GM18951 (cell line): ENCODE results near the gene ROR2.

Source experiments
- POLR2A ChIP-seq: IDR thresholded peaks from 4 replicates; pipeline ENCODE4 v1.6.1; 2011; ENCODE audit warnings: mild to moderate bottlenecking; ENCODE audit not compliant: insufficient read length, insufficient read depth; ENCODE audit errors: extremely low read depth
- in situ Hi-C: fragments of 300-500 bp; cut with MboI; formaldehyde crosslinking; loops from one replicate; pipeline ENCODE4 v1.12.0; 2022; ENCODE audit warnings: low sequenced_read_pairs, mixed read lengths, inconsistent platforms; ENCODE audit not compliant: unreplicated experiment

Gene ROR2

DNA sequence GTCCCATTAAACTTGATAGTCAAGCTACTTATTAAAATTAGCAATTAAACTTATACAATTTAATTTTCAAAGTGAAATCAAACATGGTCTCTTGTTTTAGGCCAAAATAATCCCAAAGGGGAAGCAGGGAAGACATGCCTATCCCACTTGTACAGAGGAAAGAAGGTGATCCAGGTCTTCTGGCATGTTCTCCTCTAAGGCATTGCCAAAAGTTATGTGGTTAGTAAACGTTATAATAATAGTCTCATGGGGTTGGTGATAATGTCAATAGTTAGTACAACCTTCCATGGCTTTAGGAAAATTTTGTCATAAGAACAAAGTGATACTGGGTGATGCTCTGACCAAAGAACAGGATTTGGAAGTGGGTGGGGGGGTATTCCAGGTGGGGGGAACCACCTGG is 52.8 kb downstream of the ROR2 start:
- TF ChIP-seq POLR2A, result no peak
- in situ Hi-C loops, result no loop called here

DNA sequence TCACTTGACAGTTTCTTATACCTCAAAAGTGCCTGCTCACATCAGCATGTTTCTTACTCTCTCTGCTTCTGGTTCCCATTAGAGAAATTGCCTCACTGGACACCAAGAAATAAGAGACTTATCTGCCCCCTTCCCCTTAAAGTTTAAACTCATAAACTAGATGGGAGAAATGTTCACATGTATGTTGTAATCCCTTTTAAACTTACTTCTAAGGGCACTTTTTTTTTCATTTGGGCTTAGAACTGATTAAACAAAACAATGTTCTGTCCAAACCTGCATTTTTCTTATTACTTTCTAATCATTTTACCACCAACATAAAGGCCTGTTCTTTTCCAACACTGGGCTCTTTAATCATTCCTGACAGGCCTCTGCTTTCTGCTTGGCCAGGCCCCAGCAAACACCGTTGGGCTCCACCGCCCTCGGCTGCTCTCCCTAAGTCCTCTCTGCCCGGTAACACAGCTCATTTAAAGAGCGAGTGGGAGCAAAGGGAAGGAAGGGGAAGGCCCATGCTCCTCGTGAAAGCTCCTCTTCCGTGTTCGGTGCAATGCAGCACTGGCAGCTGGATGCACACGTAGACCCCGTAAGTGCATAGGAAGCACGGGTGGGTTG is 53.4 kb downstream of the ROR2 start:
- in situ Hi-C loops, result no loop called here
- no peak for TF ChIP-seq POLR2A

DNA sequence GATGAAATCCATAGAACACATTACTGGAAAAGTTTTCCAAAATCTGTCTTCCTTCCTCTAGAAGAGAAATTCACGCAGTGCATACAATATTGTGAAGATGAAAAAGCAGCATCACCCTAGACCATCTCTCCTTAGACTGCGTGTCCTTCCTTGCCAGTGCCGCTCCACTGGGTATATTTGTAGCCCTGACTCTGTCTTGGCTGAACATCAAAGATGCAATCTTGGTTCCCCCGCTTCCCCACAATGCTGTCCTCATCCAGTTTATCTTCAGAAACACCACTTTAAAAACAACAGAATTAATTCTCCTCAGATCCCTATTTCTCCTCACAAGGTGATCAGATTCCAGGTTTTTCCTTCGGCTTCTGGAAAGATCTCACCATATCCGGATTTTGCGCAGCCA is 53.9 kb downstream of the ROR2 start:
- no peak for TF ChIP-seq POLR2A
- in situ Hi-C loops, result no loop called here

GRCh38 chr9:91894536-91894935 is 55.5 kb downstream of the ROR2 start:
- in situ Hi-C loops, result no loop called here
- TF ChIP-seq POLR2A, result no peak

GRCh38 chr9:91894023-91894422 is 56.0 kb downstream of the ROR2 start:
- in situ Hi-C loops, result no loop called here
- TF ChIP-seq POLR2A, result no peak

DNA sequence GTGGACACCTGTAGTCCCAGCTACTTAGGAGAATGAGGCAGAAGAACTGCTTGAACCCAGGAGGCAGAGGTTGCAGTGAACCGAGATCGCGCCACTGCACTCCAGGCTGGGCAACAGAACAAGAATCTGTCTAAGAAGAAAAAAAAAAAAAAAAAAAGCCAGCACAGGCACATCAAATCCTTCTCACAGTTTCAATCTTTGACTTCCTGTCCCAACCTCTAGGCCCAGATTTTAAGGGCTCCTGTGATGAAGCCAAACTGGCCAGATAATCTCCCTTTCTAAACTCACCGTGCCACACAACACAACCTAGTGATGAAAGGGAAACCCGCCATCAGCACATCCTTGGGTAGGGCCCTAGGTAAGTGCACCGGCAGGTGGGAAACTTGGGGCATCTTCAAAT is 58.1 kb downstream of the ROR2 start:
- in situ Hi-C loops, result no loop called here

DNA sequence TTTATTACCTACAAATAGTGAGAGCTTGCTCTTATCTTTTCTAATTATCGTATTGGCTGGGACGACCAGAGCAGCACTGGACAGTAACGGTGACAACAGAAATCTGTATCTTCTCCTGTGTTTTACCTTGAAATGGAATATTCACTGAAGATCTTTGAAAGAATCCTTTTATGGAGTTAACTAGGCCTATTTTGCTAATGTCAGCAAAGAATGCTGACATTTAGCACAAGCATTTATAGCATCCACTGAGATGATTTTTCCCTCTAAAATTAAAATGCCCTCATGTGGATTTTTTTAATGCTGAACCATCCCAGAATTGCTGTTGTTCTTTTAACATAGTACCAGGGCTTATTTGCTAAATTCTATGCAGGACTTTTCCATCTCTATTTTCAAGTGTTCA is 59.4 kb downstream of the ROR2 start:
- in situ Hi-C loops, result no loop called here
- no peak for TF ChIP-seq POLR2A

More for the DNA sequence above, 58.1 kb downstream of the ROR2 start:
- no peak for TF ChIP-seq POLR2A

GRCh38 chr9:91889161-91889911 is 60.7 kb downstream of the ROR2 start:
- in situ Hi-C loops, result no loop called here

GRCh38 chr9:91886414-91887076 is 63.5 kb downstream of the ROR2 start:
- TF ChIP-seq POLR2A, result no peak
- in situ Hi-C loops, result no loop called here

More at GRCh38 chr9:91889161-91889911, 60.7 kb downstream of the ROR2 start:
- no peak for TF ChIP-seq POLR2A

DNA sequence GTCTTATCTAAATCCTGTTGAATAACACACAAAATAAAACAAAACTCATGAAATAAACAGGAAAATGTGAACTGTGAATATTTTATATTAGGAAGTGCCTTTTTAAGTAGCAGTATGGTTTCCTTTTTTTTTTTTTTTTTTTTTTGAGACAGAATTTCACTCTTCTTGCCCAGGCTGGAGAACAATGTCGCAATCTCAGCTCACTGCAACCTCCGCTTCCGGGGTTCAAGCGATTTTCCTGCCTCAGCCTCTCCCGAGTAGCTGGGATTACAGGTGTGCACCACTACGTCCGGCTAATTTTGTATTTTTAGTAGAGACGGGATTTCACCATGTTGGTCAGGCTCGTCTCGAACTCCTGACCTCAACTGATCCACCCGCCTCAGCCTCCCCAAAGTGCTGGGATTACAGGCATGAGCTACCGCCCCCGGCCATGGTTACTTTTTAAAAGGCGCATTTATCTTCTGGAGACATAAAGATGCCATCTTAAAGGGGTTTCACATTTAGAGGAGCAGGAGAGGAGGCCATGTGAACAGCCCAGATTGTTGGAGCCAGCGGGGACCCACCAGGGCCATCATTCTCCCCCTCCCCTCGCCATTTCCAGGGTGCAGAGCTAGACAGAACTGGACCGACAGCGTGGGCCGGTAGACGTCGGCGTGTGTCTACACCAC is 64.1 kb downstream of the ROR2 start:
- in situ Hi-C loops, result no loop called here
- TF ChIP-seq POLR2A, result no peak

GRCh38 chr9:91884696-91885687 is 65.0 kb downstream of the ROR2 start:
- TF ChIP-seq POLR2A, result no peak
- in situ Hi-C loops, result no loop called here

GRCh38 chr9:91884153-91884552 is 65.9 kb downstream of the ROR2 start:
- no peak for TF ChIP-seq POLR2A
- in situ Hi-C loops, result no loop called here
